H1 (cell line): ENCODE results near the gene SLC38A10. TPM values are rescaled to one million over a fixed set of nuclear protein-coding genes. Genes with fewer than 3 reads are reported as not detected.

Experiments used
- CTCF ChIA-PET: fragments of 300-600 bp; sonication (Branson Sonifier 250); formaldehyde crosslinking; loops from one replicate; lab custom pipeline; 2021; ENCODE audit not compliant: partially characterized antibody; lab: Charles Lee
- POLR2A ChIA-PET: fragments of 300-600 bp; sonication (Branson Sonifier 250); formaldehyde crosslinking; loops from one replicate; lab custom pipeline; 2021; ENCODE audit warnings: inconsistent platforms; ENCODE audit not compliant: partially characterized antibody; lab: Charles Lee
- DNase-seq, 2 experiments: peaks; one replicate each; pipeline versions ENCODE4 v3.0.0 to v3.0.0-alpha.2; 2010 to 2022; ENCODE audit warnings: low spot score in 2 of 2, low read depth in 1 of 2, mixed read lengths in 1 of 2
- FAIRE-seq: peaks from 2 replicates; lab custom pipeline; 2011; peaks lifted over from hg19 to GRCh38; lab: Jason Lieb, UNC
- H2AFZ ChIP-seq: 2 replicates; pipeline ENCODE4 v1.8.1; 2012; ENCODE audit warnings: low read length, inconsistent platforms
- H2AK5ac ChIP-seq: 2 replicates; pipeline ENCODE4 v1.6.1; 2013; ENCODE audit warnings: low read depth, low read length
- H2BK120ac ChIP-seq: replicated peaks from 2 replicates; pipeline ENCODE3; 2013; ENCODE audit warnings: low read depth, low read length, inconsistent platforms
- H2BK12ac ChIP-seq: 2 replicates; pipeline ENCODE4 v1.6.1; 2013; ENCODE audit warnings: low read depth, low read length
- H2BK15ac ChIP-seq: 2 replicates; pipeline ENCODE4 v1.6.1; 2013; ENCODE audit warnings: low read length
- H2BK20ac ChIP-seq: 2 replicates; pipeline ENCODE4 v1.6.1; 2013; ENCODE audit warnings: low read length
- H2BK5ac ChIP-seq: 2 replicates; pipeline ENCODE4 v1.6.1; 2013; ENCODE audit warnings: low read depth, low read length
- H3K14ac ChIP-seq: 2 replicates; pipeline ENCODE4 v1.6.1; 2013; ENCODE audit warnings: inconsistent platforms; ENCODE audit not compliant: insufficient read length
- H3K18ac ChIP-seq: 2 replicates; pipeline ENCODE4 v1.6.1; 2013; ENCODE audit warnings: low read length; ENCODE audit errors: extremely low read depth
- H3K23ac ChIP-seq: 2 replicates; pipeline ENCODE4 v1.6.1; 2013; ENCODE audit warnings: inconsistent platforms; ENCODE audit not compliant: insufficient read length
- H3K23me2 ChIP-seq: 2 replicates; pipeline ENCODE4 v1.6.1; 2013; ENCODE audit warnings: low read depth, low read length
- H3K27ac ChIP-seq: 2 replicates; pipeline ENCODE4 v1.6.1; 2011; ENCODE audit warnings: low read depth, low read length, inconsistent platforms
- H3K27me3 ChIP-seq, 4 experiments: replicated peaks in 1 of 4; 1 replicate in 1 of 4; 2 replicates in 3 of 4; pipeline versions ENCODE4 v1.6.1 to v1.8.1; 2011 to 2013; ENCODE audit warnings: low read length in 3 of 4, mild to moderate bottlenecking in 3 of 4, inconsistent platforms in 2 of 4, mixed read lengths in 2 of 4, moderate library complexity in 1 of 4; ENCODE audit not compliant: control insufficient read depth in 3 of 4, insufficient read depth in 3 of 4; ENCODE audit errors: extremely low read depth in 1 of 4
- H3K36me3 ChIP-seq, 4 experiments: 2 replicates each; pipeline versions ENCODE4 v1.6.1 to v1.8.1; 2011 to 2013; ENCODE audit warnings: mild to moderate bottlenecking in 4 of 4, low read length in 3 of 4, moderate library complexity in 2 of 4, control low read depth in 1 of 4, inconsistent platforms in 1 of 4; ENCODE audit not compliant: insufficient read depth in 4 of 4, control insufficient read depth in 2 of 4
- H3K4ac ChIP-seq: replicated peaks from 2 replicates; pipeline ENCODE3; 2013; ENCODE audit warnings: low read length, low read depth, mixed read lengths, inconsistent platforms; ENCODE audit not compliant: insufficient read length
- H3K4me1 ChIP-seq, 4 experiments: replicated peaks in 1 of 4; 1 replicate in 1 of 4; 2 replicates in 3 of 4; pipeline versions ENCODE4 v1.6.1 to v1.8.1; 2011 to 2013; ENCODE audit warnings: low read length in 3 of 4, inconsistent platforms in 2 of 4, mixed read lengths in 1 of 4; ENCODE audit not compliant: insufficient read depth in 4 of 4, control insufficient read depth in 3 of 4
- H3K4me2 ChIP-seq, 2 experiments: 2 replicates each; pipeline versions ENCODE4 v1.6.1 to v1.8.1; 2011 to 2013; ENCODE audit warnings: low read depth in 2 of 2, low read length in 2 of 2, control low read depth in 1 of 2, inconsistent platforms in 1 of 2, mild to moderate bottlenecking in 1 of 2; ENCODE audit not compliant: insufficient read depth in 1 of 2
- H3K4me3 ChIP-seq, 4 experiments: fragments of 200-600, 300-600 bp in 1 of 4; sonication (generic), shearing (Covaris generic), sonication (Bioruptor Twin) in 1 of 4; 2 replicates each; pipeline versions ENCODE4 v1.5.1 to v1.8.1; 2011 to 2016; ENCODE audit warnings: low read length in 4 of 4, low read depth in 3 of 4, control low read depth in 2 of 4, inconsistent platforms in 2 of 4, mild to moderate bottlenecking in 2 of 4, mixed read lengths in 1 of 4, moderate library complexity in 1 of 4; ENCODE audit not compliant: insufficient read depth in 2 of 4; ENCODE audit errors: extremely low read depth in 1 of 4
- H3K56ac ChIP-seq: replicated peaks from 2 replicates; pipeline ENCODE3; 2013; ENCODE audit warnings: low read depth, mild to moderate bottlenecking, mixed read lengths, low read length, inconsistent platforms; ENCODE audit not compliant: insufficient read length
- H3K79me1 ChIP-seq: 2 replicates; pipeline ENCODE4 v1.6.1; 2013; ENCODE audit warnings: low read depth, low read length, control low read depth
- H3K79me2 ChIP-seq, 2 experiments: 2 replicates each; pipeline versions ENCODE4 v1.6.1 to v1.8.1; 2012 to 2013; ENCODE audit warnings: low read length in 2 of 2, mild to moderate bottlenecking in 2 of 2, inconsistent platforms in 1 of 2; ENCODE audit not compliant: insufficient read depth in 2 of 2, control insufficient read depth in 1 of 2
- H3K9ac ChIP-seq, 4 experiments: replicated peaks in 1 of 4; 1 replicate in 1 of 4; 2 replicates in 3 of 4; pipeline versions ENCODE4 v1.6.1 to v1.8.1; 2011 to 2013; ENCODE audit warnings: low read depth in 3 of 4, low read length in 3 of 4, control low read depth in 2 of 4, mild to moderate bottlenecking in 2 of 4, moderate library complexity in 2 of 4, inconsistent platforms in 1 of 4; ENCODE audit errors: extremely low read depth in 1 of 4
- H3K9me3 ChIP-seq, 2 experiments: 2 replicates each; pipeline versions ENCODE4 v1.6.1 to v1.8.1; 2012 to 2013; ENCODE audit warnings: mild to moderate bottlenecking in 2 of 2, moderate library complexity in 2 of 2, control low read depth in 1 of 2, inconsistent platforms in 1 of 2, low read depth in 1 of 2, low read length in 1 of 2, mixed read lengths in 1 of 2; ENCODE audit not compliant: insufficient read depth in 2 of 2
- H4K20me1 ChIP-seq, 2 experiments: replicated peaks in 1 of 2; 2 replicates each; pipeline versions ENCODE3 to v1.8.1; 2011 to 2013; ENCODE audit warnings: inconsistent platforms in 2 of 2, low read length in 2 of 2, mild to moderate bottlenecking in 1 of 2; ENCODE audit not compliant: insufficient read depth in 2 of 2, control insufficient read depth in 1 of 2
- H4K5ac ChIP-seq: 2 replicates; pipeline ENCODE4 v1.6.1; 2013; ENCODE audit warnings: low read length, low read depth, mixed read lengths, inconsistent platforms; ENCODE audit not compliant: insufficient read length
- H4K8ac ChIP-seq: 2 replicates; pipeline ENCODE4 v1.8.0; 2013; ENCODE audit warnings: mild to moderate bottlenecking, moderate library complexity, low read length, inconsistent platforms; ENCODE audit not compliant: insufficient read depth; ENCODE audit errors: extremely low read depth
- H4K91ac ChIP-seq: replicated peaks from 2 replicates; pipeline ENCODE3; 2013; ENCODE audit warnings: low read length, mixed read lengths, inconsistent platforms; ENCODE audit not compliant: insufficient read length
- GTF2F1 ChIP-seq: IDR thresholded peaks from 2 replicates; pipeline ENCODE4 v1.6.1; 2012; ENCODE audit warnings: low read depth, low read length, improper control_type of control experiment, borderline replicate concordance
- KDM5A ChIP-seq: fragments of 200-600 bp; IDR thresholded peaks from 2 replicates; pipeline ENCODE4 v1.7.1; 2012; ENCODE audit warnings: mild to moderate bottlenecking, low read length, inconsistent platforms, mixed read lengths
- NRF1 ChIP-seq: IDR thresholded peaks from 2 replicates; pipeline ENCODE4 v1.6.1; 2011; ENCODE audit warnings: mild to moderate bottlenecking, low read depth, low read length, improper control_type of control experiment
- WGBS, 2 experiments: shearing (Covaris generic) in 1 of 2; methylation state at CpG; one replicate each; pipeline versions ENCODE4 v1.1.6 to v1.1.7; 2013 to 2015; ENCODE audit warnings: low lambda C conversion rate in 2 of 2, mixed read lengths in 2 of 2, inconsistent platforms in 1 of 2, low coverage in 1 of 2, missing lambda C conversion rate in 1 of 2; ENCODE audit not compliant: insufficient replicate concordance in 2 of 2, insufficient coverage in 1 of 2, insufficient read length in 1 of 2; ENCODE audit errors: extremely low coverage in 1 of 2, missing lambda C conversion rate in 1 of 2; 5-methylcytosine and 5-hydroxymethylcytosine counted together
- polyA plus RNA-seq, 7 experiments: library from polyadenylated mRNA; depleted of rRNA in 3 of 7; stranded (reverse) in 5 of 7; unstranded in 2 of 7; fragments of >200 nt in 5 of 7; fragments of 200-250 nt in 2 of 7; gene quantifications; 1 replicate in 5 of 7; 2 replicates in 1 of 7; 4 replicates in 1 of 7; pipeline versions ENCODE4 v1.2.1 to v1.2.3, GENCODE V29; 2011 to 2013; ENCODE audit warnings: missing spikeins in 2 of 7, mixed read lengths in 2 of 7
- total RNA-seq: library from RNA; stranded (reverse); fragmentation: NEBNext Ultra II Directional; extraction: Animal tissue kit (Norgen Biotek cat#: 25700); gene quantifications from 2 replicates; pipeline ENCODE4 v1.2.1, GENCODE V29; 2021

SLC38A10 gene
- total and polyA plus RNA-seq, 2 of the 8 experiments (the other 6 are each of a cell fraction or from before 2014, with no cell fraction given), result 26.4 to 41.0 TPM

- Histone ChIP-seq H3K4me1 (peaks cover 0 to 12% (median 8%) of the 10 kb centered on the region in 4 experiments; a peak in 5 of 7 replicates), H3K79me1 (peaks cover 9% of the 10 kb centered on the region), H2BK12ac (no peak overlapping the region), H4K8ac (peak overlapping the region; percentile 77), H2BK15ac (no peak overlapping the region), H2AK5ac (no peak overlapping the region), H3K36me3 (peaks cover 0 to under 1% (median 0%) of the 10 kb centered on the region in 4 experiments; a peak in 1 of 8 replicates), H2BK20ac (no peak overlapping the region), H2AFZ (no peak overlapping the region), H3K18ac (no peak overlapping the region), H3K79me2 (peaks cover 0 to 23% of the 10 kb centered on the region in 2 experiments; a peak in 2 of 4 replicates), H3K23me2 (peaks cover 8% of the 10 kb centered on the region; the same call in 1 of the 2 replicates), H2BK120ac (no peak overlapping the region), H3K9ac (peak overlapping the region in 2 of 4 experiments; percentile 45 to 55; a peak in 4 of 7 replicates), H2BK5ac (no peak overlapping the region), H3K27ac (0 out of 2 replicates have a peak overlapping the region, but pooled peaks have one; percentile 37), H3K4ac (no peak overlapping the region), H3K23ac (no peak overlapping the region), H3K27me3 (no peaks in the 10 kb centered on the region), H4K5ac (no peak overlapping the region), H3K56ac (no peak overlapping the region), H4K91ac (no peak overlapping the region), H3K14ac (no peak overlapping the region), H3K9me3 (no peaks in the 10 kb centered on the region), H3K4me2 (peak overlapping the region; percentile 76 to 93), H3K4me3 (peak overlapping the region; percentile 71 to 95 (median 82)), H4K20me1 (peaks cover 11 to 22% of the 10 kb centered on the region in 2 experiments)
- ChIA-PET POLR2A (interaction anchor here (0.8 to 3.3 kb wide), 16 partner anchors 8 to 251 kb away, joined by 3 to 18 read pairs (median 4); no protein-coding TSS in a partner anchor), CTCF (interaction anchor here (0.5 to 2.8 kb wide), 9 partner anchors 11 to 252 kb away, joined by 3 to 11 read pairs (median 3); no protein-coding TSS in a partner anchor)
- TF ChIP-seq KDM5A (no peak), NRF1 (no peak), GTF2F1 (no peak)
- FAIRE-seq (no peak), DNase-seq (no peak)
- 70% methylated on average over 36 of the region's 36 CpGs; no CpG with 5 or more reads in 1 of the 2 experiments for WGBS, 2 experiments
Observed at GRCh38 chr17:81237591-81238489, 57.3 kb downstream of the SLC38A10 start.
